Middle frontal gyrus (tissue), 1 donor: ENCODE measurements around the gene PRKN.

Experiments
- DNase-seq: peaks from one replicate; pipeline ENCODE4 v3.0.0-alpha.2; 2015; ENCODE audit warnings: low spot score; ENCODE audit errors: extremely low spot score

The PRKN gene

DNA sequence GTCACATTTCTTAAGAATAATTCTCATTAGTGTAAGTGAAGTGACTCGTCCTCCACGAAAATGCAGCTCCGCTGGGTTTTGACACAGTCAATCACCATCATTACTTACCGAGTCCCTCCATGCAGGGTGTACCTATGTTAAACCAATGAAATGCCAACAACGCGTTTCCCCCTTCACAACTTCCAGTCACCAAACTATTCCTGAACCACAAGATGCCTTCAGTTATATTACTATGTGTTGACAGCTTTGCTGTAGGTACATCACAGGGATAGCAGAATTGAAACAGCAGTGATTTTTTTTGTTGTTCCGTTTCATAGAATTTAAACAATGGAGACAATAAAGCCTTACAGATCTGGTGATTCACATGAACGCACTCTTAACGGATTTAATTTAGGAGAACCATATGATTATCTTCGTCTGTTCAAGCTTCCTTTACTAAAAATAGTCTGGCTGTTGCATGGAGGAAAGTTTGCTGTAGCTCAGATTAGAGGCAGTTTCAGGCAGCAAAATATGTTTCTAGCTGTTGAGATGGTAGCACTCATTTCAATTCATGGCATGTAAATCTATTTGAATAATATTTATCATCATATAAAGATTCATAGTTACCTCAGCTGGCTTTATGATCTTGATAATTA, 652.8 kb downstream of the PRKN start:
- no peak for DNase-seq

DNA sequence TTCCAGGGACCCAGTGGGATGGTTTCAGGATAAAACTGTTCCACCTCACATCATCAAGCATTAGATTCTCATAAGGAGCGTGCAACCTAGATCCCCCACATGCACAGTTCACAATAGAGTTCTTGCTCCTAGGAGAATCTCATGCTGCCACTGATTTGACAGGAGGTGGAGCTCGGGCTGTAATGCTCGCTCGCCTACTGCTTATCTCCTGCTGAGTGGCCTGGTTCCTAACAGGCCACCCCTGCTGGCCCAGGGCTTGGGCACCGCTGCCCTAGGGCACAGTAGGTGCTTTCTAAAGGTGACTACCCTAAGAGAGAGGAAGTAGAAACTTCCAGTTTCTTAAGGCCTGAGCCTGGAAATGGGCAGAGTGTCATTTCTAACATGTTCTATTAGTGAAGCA, 656.9 kb downstream of the PRKN start:
- DNase-seq = no peak

DNA sequence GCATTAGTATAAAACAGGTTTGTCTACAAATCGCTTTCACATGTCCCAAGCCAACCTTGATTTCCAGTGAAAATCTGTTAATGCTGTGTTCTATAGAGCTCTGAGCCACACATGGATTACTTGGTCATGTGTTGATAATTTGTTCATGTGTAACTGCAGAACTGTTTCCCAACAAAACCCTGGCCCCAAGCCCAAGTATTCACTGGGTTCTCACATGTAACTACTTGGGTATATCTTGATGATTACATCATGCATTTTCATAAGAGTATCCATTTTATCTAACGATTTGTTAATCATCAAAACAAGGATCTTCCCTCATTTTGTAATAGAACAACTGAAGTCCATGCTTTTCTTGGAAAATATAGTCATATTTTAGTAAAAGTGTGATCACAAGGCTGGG, 657.6 kb downstream of the PRKN start:
- no peak for DNase-seq

DNA sequence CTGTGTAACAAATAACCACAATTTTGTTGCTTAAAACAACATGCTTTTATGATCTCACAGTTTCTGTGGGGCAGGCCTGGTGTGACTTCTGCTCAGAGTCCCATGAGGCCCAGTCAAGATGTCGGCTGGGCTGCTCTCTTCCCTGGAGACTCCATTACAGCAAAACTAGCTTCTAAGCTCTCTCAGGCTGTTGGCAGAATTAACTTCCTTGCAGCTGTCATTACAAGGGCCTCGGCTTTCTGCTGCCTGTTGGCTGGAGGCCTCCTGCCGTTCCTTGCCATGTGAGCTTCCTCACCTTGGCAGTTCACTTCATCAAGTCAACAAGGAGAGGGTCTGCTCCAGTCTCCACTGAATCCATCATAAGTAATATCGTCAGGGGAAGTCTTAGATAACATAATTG, 659.2 kb downstream of the PRKN start:
- DNase-seq = no peak

DNA sequence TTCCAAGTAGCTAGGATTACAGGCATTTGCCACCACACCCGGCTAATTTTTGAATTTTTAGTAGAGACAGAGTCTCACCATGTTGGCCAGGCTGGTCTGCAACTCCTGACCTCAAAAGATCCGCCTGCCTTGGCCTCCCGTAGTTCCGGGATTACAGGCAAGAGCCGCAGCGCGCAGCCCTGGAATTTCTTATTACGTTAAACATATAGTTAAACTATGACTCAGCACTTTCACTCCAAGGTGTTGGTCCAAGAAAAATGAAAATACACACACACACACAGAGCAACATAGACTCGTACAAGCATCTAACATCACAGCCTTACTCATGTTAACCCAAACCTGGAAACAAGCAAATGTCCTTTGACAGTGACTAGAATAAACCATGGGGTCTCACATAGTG, 663.9 kb downstream of the PRKN start:
- DNase-seq = no peak

DNA sequence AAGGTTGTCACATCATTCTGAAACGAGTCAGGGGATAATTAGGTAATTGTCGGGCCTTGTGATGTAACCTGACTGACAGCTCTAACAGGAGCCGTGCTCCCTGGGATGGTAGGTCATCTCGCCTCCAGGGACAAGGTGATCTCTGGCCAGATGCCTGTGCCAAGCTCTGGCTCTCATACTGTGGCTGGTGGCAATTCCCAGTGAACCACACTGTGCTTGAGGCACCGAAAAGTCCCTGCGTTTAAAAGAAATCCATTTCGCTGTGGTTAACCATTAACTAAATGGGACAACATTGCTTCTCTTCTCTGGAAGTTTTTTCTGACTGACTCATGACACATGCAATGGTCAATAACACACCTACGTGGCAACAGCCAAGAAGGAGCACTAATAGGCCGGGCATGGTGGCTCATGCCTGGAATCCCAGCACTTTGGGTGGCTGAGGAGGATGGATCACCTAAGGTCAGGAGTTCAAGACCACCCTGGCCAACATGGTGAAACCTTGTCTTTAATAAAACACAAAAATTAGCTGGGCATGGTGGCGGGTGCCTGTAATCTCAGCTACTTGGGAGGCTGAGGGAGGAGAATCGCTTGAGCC, 669.2 kb downstream of the PRKN start:
- DNase-seq = no peak

DNA sequence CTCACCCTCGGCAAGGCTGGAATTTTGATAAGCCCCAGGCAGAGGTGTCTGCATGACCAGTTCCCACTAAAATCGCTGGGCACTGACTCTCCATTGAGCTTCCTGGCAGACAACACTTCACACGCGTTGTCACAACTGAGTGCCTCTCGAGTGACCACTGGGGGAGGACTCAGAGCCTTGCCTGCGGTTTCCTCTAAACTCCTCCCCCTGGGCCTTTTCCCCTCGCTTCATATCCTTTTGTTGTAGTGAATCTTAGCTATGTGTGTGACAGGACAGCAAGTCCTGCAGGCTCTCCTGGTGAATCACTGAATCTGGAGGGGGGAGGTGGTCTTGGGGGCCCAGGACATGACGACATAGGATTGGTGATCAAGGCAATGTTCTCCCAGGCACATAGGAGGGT, 670.8 kb downstream of the PRKN start:
- no peak for DNase-seq

DNA sequence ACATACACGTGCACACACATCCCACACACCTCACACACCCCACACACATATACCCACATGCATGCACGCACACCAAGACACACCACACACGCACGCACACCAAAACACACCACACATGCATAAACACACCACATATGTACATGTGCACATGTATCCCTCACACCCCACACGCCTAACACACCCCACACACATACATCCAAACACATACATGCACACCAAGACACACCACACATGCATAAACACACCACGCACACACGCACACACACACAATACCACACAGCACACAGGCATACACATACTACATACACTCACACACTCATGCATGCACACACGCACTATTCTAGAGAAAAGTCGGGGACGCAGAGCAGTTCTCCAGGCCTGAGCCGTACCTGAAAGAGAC, 671.5 kb downstream of the PRKN start:
- DNase-seq = no peak

DNA sequence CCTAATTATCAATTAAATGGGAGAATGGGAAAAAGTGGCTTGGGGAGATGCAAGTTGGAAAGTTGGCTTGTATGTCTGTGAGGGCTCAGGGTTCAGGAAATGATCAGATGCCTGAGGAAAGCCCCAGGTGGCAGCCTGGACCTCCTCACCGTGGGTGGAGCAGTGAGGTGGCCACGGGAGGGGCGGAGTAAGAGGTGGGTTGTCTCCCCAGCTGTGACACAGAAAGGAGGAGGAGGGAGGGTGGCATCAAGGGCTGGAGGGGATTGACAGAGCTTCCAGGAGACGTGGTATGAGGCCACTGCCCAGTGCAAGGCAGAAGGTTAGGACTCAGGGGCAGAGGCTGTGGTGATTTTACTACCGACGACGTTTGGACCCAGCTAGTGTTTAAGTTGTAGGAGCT, 672.2 kb downstream of the PRKN start:
- no peak for DNase-seq

DNA sequence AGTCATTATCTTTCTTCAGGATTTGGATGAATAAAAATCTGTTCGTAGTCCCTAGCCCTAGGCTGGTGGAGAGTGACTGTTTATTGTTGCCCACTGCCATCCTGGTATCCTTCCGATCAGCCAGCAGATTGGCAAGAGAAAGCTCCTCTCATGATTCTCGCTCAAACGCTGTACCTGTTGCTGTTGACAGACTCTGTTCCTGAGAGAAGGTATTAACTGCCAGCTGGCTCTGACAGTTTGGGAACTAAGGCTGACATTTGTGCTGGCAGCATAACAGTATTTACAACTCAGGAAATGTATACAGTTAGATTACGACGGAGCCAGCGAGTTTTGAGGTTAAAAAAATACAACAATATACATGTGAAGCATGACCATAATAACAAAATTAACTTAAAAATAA, 674.5 kb downstream of the PRKN start:
- no peak for DNase-seq

DNA sequence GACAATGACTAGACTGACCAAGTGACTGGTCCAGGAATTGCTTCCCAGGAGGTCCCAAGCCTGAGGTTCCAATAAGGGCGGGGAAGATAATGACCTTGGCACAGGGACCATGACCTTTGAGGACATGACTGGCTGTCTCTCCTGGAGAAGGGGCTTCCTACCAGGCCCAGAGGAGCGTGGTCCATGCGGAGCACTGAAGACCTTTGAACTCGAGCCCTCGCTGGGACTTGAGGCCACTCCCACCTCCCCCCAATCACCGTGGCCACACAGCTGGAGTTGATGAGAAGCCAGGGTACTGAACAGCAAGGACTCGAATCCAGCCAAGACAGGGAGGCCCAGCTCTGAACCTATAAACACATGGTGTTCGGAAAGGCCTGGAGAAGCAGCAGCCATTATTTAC, 677.0 kb downstream of the PRKN start:
- DNase-seq = no peak

DNA sequence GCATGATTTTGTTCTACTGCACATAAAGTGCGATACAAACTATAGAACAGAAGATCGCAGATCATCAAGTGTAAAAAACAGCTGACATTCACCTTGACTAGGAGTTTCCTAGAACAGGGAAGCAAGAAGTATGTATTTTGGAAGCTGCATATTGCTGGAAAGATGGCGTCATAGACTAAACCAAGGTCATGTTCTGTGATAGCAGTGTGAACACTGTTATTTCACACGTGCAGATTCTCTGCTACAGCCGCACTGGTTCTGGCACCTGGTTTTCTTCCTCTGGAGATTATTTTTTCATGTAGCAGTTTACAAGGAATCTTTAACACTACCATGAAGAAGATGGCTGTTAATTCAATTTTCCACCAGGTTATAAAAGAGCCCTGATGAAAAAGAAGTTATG, 681.2 kb downstream of the PRKN start:
- DNase-seq = no peak

DNA sequence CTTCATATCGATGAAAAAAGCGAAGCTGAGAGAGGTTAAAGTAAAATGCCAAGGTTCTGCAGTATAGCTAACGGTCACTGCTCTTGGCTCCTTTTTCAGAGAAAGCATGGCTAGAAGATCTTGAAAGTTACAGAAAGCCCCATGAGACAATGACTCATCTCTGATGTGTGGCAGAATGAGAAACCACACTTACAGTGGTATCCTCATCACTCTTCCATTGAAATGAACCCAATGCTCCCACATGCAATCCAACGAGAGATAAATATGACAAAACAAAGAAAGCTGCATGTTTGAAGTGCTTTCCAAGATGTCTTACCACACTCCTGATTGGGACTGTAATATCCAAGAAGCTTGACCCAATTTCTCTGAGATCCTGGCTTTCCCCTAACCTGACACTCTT, 694.9 kb downstream of the PRKN start:
- DNase-seq = no peak

DNA sequence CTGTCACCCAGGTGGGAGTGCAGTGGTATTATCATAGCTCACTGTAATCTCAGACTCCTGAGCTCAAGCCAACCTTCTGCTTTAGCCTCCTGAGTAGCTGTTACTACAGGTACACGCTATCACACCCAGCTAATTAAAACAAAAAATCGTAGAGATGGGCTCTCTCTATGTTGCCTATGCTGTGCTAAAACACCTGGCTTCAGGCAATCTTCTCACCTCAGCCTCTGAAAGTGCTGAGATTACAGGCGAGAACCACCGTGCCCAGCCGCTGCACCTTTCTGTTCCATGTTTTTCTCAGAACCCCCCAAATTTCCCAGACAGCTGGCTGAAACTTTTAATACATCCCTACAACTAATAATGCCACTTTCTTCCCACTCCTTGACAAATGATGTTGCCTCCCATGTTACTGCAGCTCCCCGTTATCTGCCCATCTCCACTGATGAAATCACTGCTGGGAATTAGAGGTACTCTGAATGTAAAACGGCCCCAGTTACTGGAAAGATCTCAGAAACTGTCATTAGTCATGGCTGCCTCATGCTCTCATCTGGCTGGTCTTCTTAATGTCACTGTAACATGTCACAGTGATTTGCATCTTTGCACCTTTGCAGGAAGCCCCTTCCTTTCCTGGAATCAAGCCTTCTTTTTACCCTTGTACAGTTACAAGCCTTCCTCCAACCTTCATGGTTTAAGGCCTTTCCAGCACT, 697.5 kb downstream of the PRKN start:
- DNase-seq = no peak

DNA sequence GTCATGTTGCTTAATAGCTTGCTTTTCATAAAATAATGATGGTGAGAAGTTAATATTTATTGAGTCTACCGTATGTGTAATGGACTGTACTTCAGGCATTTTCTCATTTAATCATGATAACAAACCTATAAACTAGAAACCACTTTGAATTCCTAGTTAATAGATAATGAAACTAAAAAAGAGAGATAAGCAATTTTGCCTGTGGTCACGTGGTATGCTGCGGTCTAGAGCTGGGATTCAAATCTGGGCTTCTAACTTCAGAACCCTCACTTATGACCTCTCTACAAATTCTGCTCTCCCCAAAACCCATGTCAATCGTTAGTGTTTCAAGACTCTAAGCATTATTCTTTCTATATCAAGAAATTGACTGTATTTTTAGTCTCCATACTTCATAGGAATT, 700.7 kb downstream of the PRKN start:
- DNase-seq = no peak

DNA sequence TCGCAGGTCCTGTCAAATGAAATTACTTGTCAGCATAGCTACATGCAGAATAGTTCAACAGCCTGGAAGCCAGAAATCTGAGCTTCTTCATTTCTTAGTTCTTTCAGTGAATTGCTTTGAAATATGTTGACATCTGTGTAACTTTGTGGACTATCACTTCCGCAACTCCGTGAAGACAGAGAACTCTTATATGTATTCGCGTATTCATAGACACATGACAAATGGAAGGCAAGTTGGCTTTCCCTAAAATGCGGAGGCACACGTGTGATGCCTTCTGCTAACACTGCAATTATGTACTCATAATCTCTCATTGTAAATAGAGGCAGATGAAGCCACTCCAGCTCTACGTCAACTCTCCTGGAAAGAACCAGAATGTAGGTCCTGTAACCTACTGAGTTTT, 701.5 kb downstream of the PRKN start:
- no peak for DNase-seq

DNA sequence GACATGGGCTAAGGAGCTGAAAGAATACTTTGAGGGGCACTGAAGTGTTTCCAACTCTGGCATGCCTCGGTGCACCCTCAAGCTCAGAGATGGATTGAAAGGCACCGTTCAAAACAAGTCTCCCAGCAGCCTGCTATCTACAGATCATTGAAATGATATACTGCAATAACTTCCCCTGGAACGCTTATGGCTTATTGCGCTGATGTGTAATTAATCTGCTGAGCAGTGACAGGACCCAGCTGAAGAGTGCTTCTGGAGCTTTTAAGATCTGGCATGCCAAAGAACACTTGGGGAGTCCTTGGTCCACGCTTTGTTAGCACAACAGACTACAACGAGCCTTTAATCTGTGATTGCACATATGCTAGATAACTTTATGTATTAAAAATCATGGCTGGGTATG, 708.2 kb downstream of the PRKN start:
- DNase-seq = no peak

DNA sequence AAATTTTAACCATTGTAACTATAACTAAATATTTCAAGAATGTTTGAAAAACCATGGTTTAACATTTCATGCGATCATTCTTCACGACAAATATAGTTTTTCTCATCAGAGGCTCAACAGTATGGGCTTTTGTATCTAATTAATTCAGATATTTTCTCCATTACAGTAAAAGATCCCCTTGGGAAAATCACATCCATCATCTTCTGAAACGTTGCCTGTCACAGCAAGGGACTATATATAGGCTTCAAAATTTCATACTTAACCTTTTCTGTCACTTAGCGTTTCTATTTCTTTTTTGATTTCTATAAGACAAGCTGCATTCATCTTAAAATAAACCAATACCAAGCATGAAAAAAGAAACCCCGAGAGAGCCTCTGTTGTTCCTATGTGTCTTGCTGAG, 710.0 kb downstream of the PRKN start:
- DNase-seq = no peak

DNA sequence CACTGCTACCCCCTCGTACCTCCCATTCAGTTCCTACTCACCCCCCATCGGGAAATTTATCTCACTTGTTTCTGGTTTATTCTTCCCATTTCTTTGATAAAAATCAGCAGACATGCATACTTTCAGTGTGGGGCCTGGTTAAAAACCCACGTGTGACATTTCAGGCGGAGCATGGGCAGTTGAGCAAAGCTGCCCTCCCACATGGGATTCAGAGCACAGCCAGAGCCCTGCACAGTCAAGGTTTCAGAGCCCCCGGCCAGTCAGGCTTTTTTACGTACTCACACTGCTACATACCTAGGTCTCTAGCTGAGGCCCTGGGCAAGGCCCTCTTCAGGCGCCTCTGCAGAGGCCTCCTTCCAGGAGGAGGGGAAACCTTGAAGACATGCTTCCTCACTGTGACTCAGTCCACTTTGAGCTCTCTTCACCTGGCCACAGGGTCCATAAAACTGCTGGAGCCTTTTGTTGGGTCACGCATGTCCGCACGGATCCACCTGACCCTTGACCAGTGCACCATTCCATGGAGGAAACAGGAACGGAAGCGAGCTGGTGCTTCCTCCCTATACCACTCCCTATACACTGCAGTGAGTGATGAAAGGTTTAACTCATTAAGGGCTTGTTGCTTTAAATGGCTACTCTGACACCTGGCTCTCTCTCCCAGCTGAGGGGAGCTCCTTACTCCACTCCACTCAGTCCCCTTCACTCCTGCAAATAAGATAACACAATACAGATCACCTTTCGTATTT, 713.3 kb downstream of the PRKN start:
- no peak for DNase-seq

DNA sequence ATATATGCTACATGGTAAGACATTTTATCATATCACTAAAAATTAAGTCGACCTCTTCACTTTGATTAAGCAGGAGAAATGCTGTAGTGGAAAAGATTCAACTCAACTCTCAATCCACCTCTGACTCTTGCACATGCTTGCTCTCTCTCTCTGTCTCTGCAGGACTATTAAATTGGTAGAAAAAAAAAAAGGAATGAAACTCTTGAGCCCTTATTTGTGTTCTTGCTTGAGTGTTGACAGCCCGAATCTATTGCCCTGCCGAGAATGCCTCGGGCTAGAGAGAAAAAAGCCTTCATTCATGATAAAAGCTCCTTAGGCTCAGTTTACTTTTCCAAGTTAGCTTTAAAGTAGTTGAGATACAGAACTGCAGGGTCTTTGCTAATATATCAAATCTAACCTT, 722.2 kb downstream of the PRKN start:
- DNase-seq = no peak

DNA sequence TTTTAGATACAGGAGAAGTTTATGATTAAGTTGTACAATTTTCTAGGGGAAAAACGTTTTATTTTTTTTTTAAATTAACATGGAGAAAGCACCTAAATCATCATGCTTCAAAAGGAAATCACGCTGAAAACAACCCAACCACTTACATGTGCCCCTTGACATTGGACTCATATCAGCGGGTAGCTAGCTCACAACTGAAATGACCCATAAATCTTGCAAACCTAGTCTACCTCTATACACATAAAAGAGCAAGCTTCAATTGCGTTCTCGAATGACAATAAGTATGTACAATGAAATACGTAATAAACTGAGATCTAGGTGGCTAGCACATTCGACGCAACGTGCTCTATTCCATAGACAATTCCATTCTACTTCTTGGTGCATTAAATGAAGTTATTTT, 730.8 kb downstream of the PRKN start:
- DNase-seq = no peak

DNA sequence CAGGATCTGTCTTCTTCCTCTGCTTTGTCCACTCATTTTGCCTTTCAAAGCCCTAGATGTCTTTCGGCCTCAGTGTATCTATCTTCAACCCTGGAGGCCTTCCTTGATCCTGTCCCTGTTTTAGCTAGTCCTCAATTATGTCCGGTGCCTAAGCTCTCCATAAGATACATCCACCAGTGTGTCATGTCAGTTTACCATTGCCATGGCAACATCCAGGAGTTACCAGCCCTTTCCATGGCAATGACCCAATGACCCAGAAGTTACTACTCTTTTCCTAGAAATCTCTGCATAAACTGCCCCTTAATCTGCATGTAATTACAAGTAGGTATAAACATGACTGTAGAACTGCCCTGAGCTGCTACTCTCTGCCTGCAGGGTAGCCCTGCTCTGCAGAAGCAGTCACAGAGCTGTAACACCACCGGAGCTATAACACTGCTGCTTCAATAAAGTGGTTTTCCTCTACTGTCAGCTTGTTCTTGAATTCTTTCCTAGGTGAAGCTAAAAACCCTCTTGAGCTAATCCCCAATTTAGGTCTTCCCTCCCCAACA, 741.6 kb downstream of the PRKN start:
- DNase-seq = no peak
